Measurements from ENCODE around the gene TELO2. TPM values are rescaled to one million over a fixed set of nuclear protein-coding genes. Genes with fewer than 3 reads are reported as not detected.

The TELO2 gene
- total RNA-seq, 1 donor from 2014 or later, result 18.8 TPM

GRCh38 chr16:1554826-1555445 lies 61.8 kb downstream of the TELO2 start:
- ATAC-seq (ENCODE audit: poor library complexity) (no peak), DNase-seq (no peak)
- intact Hi-C loops (cut with DNase I), result loop anchor here (10.0 kb wide), 1 partner anchor 320 kb away; the partner anchor contains the start of gene TPSB2

GRCh38 chr16:1556254-1556653 lies 63.1 kb downstream of the TELO2 start:
- DNase-seq (no peak), ATAC-seq (ENCODE audit: poor library complexity) (no peak)
- intact Hi-C loops (cut with DNase I), result loop anchor here (10.0 kb wide), 1 partner anchor 321 kb away; the partner anchor contains the start of gene TPSB2

GRCh38 chr16:1557074-1557473 lies 63.9 kb downstream of the TELO2 start:
- intact Hi-C loops (cut with DNase I), result loop anchor here (10.0 kb wide), 1 partner anchor 322 kb away; the partner anchor contains the start of gene TPSB2
- ATAC-seq (ENCODE audit: poor library complexity), result no peak
- no peak for DNase-seq

- intact Hi-C loops (cut with DNase I), result loop anchor here (10.0 kb wide), 1 partner anchor 323 kb away; the partner anchor contains the start of gene TPSB2
Observed at GRCh38 chr16:1557576-1557975, 64.4 kb downstream of the TELO2 start.

GRCh38 chr16:1559446-1559975 lies 66.4 kb downstream of the TELO2 start:
- ATAC-seq (ENCODE audit: poor library complexity), result no peak
- intact Hi-C loops (cut with DNase I), result loop anchor here (10.0 kb wide), 1 partner anchor 325 kb away; the partner anchor contains the start of gene TPSB2
- DNase-seq, result no peak

More at GRCh38 chr16:1557576-1557975, 64.4 kb downstream of the TELO2 start:
- DNase-seq (no peak), ATAC-seq (ENCODE audit: poor library complexity) (no peak)

Other genes with a start within 250 kb of the TELO2 start
- 0.51 TPM for gene TPSD1, start 237.3 kb upstream of the TELO2 start, total RNA-seq
- 77.2 TPM for gene UBE2I, start 183.7 kb upstream of the TELO2 start, total RNA-seq
- 3.7 TPM for gene BAIAP3, start 159.7 kb upstream of the TELO2 start, total RNA-seq
- gene TSR3, start 141.5 kb upstream of the TELO2 start, total RNA-seq, result 52.6 TPM
- gene GNPTG, start 141.4 kb upstream of the TELO2 start, total RNA-seq, result 30.3 TPM
- gene UNKL, start 78.7 kb upstream of the TELO2 start, total RNA-seq, result 13.6 TPM
- 14.7 TPM for gene UQCC4, start 72.6 kb upstream of the TELO2 start, total RNA-seq
- gene PERCC1, start 62.3 kb upstream of the TELO2 start, total RNA-seq, result 0.32 TPM
- gene CCDC154, start 48.8 kb upstream of the TELO2 start, total RNA-seq, result 0.81 TPM
- gene CLCN7, start 18.3 kb upstream of the TELO2 start, total RNA-seq, result 45.0 TPM
- 0.16 TPM for gene PTX4, start 4.4 kb upstream of the TELO2 start, total RNA-seq
- 28.9 TPM for gene TMEM204, start 40.3 kb downstream of the TELO2 start, total RNA-seq
- gene IFT140, start 118.7 kb downstream of the TELO2 start, total RNA-seq, result 8.4 TPM
- gene CRAMP1, start 119.0 kb downstream of the TELO2 start, total RNA-seq, result 10.0 TPM
- gene JPT2, start 184.9 kb downstream of the TELO2 start, total RNA-seq, result 30.6 TPM
- gene MAPK8IP3, start 212.8 kb downstream of the TELO2 start, total RNA-seq, result 61.4 TPM